IPS-NIHi7 (cell line): ENCODE results near the gene NT5M.

Experiments
- DNase-seq: peaks from one replicate; pipeline ENCODE4 v3.0.0; 2012; ENCODE audit warnings: mixed read lengths; ENCODE audit errors: extremely low spot score

Gene NT5M

DNA sequence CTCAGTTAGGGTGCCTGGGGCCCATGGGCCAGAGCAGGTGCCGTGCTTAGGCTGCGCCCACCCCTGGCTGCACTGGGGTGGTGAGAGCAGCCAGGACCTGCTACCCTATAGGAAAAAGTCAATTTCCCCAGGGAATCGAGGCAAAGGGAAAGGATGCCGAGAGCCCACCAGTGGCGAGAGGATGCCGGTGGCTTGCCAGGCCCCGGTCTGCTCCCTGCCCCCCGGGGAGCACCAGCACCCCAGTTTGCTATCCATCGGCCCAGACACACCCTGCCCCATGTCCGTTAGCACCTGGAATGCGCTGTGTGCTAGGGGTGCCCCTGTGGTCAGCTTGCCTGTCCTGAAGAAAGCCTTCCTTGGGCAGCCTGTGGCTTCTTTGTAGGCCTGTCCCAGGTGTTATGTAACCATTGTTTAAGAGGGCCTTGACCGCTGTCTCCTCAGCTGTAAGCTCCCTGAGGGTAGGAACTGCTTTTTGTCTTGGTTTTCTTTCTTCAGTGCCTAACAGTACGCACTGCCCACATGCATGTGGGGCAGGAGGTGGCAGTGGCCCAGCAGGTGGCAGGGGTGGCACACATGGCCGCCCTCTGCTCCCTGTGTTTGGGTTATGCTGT is 40.8 kb downstream of the NT5M start:
- no peak for DNase-seq

GRCh38 chr17:17344507-17345293 is 41.5 kb downstream of the NT5M start:
- DNase-seq = no peak

GRCh38 chr17:17345294-17345597 is 42.1 kb downstream of the NT5M start:
- no peak for DNase-seq

GRCh38 chr17:17345686-17346427 is 42.7 kb downstream of the NT5M start:
- no peak for DNase-seq

GRCh38 chr17:17346428-17347233 is 43.5 kb downstream of the NT5M start:
- no peak for DNase-seq

DNA sequence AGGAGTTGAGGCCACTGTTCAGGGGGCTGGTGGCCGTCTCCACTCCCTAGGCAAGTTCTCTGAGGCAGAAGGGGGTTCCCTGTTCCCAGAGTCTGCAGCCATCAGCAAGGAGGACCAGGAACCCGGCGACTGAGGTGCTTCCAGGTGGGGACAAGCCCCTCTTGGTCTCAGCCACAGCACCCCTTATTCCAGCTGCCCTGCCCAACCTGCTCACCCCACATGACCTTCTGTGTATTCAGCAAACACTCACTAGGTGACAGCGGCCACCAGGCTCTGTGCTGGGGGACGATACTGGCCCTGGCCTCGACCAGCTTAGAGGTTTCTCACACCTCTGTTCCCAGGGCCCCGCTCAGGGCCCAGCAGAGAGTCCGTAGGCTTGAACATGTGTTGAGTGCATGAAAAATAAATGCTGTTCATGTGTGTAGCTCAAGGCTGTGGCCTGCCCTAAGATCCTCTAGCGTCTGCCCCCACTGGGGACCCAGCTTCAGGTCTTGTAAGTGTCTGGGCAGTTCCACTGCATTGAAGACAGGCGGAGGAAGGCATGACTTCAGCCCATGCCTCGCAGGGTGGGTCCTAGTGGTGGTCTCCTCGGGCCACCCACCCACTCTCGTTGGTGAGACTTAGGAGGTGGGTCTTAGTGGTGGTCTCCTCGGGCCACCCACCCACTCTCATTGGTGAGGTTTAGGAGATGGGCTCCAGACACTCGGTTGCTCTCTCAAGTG is 44.2 kb downstream of the NT5M start:
- DNase-seq = no peak

DNA sequence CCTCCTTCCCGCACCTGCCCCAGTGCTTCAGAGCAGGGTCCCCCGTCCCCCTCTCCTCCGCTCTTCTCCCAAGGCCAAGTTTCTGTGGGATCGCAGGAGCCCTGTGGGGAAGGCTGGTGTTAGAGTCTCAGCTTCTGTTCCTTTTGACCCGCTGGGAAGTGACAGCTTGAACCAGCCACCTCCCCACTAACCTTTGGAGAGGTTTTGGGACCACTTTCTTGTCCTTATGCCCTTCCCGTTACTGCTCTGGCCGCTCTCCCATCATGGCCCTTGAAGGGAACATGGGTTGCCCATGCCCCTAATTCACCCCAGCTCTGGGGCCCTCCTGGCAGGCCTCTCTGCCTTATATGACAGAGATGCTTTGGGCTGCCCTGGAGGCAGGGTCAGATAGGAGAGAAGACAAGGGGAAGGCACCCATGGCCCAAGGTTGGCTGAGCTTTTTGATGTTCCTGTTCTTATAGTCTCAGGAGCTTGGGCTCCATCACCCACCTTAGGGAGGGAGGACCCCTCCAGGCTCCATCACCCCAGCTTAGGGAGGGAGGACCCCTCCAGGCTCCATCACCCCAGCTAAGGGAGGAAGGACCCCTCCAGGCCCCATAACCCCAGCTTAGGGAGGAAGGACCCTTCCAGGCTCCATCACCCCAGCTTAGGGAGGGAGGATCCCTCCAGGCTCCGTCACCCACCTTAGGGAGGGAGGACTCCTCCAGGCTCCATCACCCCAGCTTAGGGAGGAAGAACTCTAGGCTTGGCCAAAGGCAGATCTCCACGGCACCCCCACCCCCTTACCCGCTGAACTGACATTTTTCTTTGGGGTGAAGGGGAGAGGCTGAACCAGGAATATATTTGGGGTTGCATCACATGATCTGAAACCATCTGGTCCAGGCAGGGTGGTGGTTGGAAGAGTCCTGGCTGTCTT is 45.0 kb downstream of the NT5M start:
- DNase-seq = no peak

- no peak for DNase-seq
Measured at GRCh38 chr17:17348872-17349723, 45.9 kb downstream of the NT5M start.

GRCh38 chr17:17349724-17350106 is 46.5 kb downstream of the NT5M start:
- DNase-seq = peak; percentile 14

GRCh38 chr17:17350491-17351355 is 47.5 kb downstream of the NT5M start:
- DNase-seq = peak; percentile 65

- DNase-seq = peak; percentile 6
Measured at GRCh38 chr17:17351356-17351891, 48.3 kb downstream of the NT5M start.

GRCh38 chr17:17351901-17352781 is 49.0 kb downstream of the NT5M start:
- DNase-seq = peak; percentile 38

- DNase-seq = peak; percentile 5
Measured at GRCh38 chr17:17352836-17353624, 49.9 kb downstream of the NT5M start.

DNA sequence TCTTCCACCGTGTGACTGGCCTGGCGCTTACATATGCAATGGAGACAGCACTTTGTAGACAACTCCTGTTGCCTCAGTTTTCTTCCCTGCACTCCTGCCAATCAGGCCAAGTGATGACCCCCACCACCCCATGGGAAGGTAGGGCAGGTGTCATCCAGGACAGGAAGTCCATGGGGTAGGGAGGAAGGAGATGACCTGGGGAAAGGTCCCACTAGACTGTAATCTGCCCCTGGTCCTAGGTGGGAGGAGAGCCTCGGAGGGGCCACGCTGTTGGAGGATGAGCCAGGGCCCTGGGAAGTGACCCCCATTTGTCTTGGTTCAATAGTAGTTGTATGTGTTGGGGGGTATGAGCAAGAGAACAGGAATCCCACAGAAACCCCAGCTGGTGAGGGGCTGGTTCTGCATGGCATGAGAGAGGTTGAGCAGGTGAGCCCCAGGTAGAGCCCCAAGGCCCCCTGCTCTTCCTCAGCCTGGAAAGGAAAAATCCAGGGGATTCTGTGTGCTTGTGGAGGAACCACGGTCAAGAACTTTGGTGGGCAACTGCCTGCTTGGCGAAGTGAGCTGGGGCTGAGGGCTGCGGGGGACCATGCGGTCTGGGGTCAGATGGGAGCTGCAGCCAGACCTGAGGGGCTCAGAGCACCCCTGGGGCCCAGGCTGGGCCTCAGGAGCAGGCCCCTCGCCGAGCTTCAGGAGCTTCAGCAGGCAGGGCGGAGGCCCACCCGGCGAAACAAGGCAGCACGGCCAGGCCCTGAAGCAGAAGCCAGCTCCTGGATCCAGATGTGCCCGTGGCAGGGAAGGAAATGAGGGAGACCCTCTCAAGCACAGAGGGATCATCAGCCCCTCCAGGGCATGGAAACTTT is 50.7 kb downstream of the NT5M start:
- DNase-seq = peak; percentile 3
